Upper lobe of left lung (tissue), 6 donors: Measurements from ENCODE around the gene ARFGAP2. TPM values are rescaled to one million over a fixed set of nuclear protein-coding genes. Genes with fewer than 3 reads are reported as not detected.
"Not testable (repeated sequence)": the region's sequence is repeated elsewhere in the genome, so short reads cannot be mapped to it uniquely, and the experiment has no call there.

Experiments used
- ATAC-seq, 2 donors: fragments of 200-7000 bp; cut with Tn5 transposase; one replicate each; pipeline ENCODE4 v1.9.1; 2022; ENCODE audit warnings: mild to moderate bottlenecking in 2 of 2, moderate library complexity in 2 of 2; ENCODE audit not compliant: low FRiP score in 2 of 2
- DNase-seq, 2 donors: peaks; one replicate each; pipeline ENCODE4 v3.0.0-alpha.2; 2019 to 2020
- H3K27ac ChIP-seq, 4 donors: fragments of 200-600 bp; sonication (generic); one replicate each; pipeline ENCODE4 v1.5.1; 2016 to 2019
- H3K27me3 ChIP-seq, 4 donors: fragments of 200-600 bp; sonication (generic); one replicate each; pipeline ENCODE4 v1.5.1; 2017 to 2019
- H3K36me3 ChIP-seq, 4 donors: fragments of 200-600 bp; sonication (generic); one replicate each; pipeline ENCODE4 v1.5.1; 2016 to 2019
- H3K4me1 ChIP-seq, 4 donors: fragments of 200-600 bp; sonication (generic); one replicate each; pipeline ENCODE4 v1.5.1; 2018 to 2019
- H3K4me3 ChIP-seq, 4 donors: fragments of 200-600 bp; sonication (generic); one replicate each; pipeline ENCODE4 v1.5.1; 2017 to 2019; ENCODE audit warnings: mild to moderate bottlenecking in 2 of 4, moderate library complexity in 1 of 4
- H3K9me3 ChIP-seq, 4 donors: fragments of 200-600 bp; sonication (generic); one replicate each; pipeline ENCODE4 v1.5.1; 2018 to 2019
- CTCF ChIP-seq, 6 experiments: fragments of 450-650 bp in 4 of 6; fragments of 200-600 bp in 2 of 6; sonication (generic) in 2 of 6; IDR thresholded peaks; one replicate each; pipeline ENCODE4 v1.5.1; 2016 to 2019; ENCODE audit warnings: antibody characterized with exemption in 6 of 6
- EP300 ChIP-seq, 4 donors: sonication (generic); formaldehyde crosslinking; IDR thresholded peaks; one replicate each; pipeline ENCODE4 v1.5.1; 2017; ENCODE audit warnings: antibody characterized with exemption in 4 of 4, control low read depth in 2 of 4
- POLR2A ChIP-seq, 4 donors: fragments of 450-650 bp; IDR thresholded peaks; one replicate each; pipeline ENCODE4 v1.5.1; 2016 to 2017; ENCODE audit warnings: antibody characterized with exemption in 4 of 4, mild to moderate bottlenecking in 2 of 4
- POLR2AphosphoS5 ChIP-seq, 2 donors: sonication (generic); formaldehyde crosslinking; IDR thresholded peaks; one replicate each; pipeline ENCODE4 v1.5.1; 2017; ENCODE audit warnings: antibody characterized with exemption in 2 of 2
- WGBS, 2 donors: methylation state at CpG; one replicate each; pipeline ENCODE4 v1.1.5; 2017 to 2018; 5-methylcytosine and 5-hydroxymethylcytosine counted together
- total RNA-seq, 6 donors: library from RNA; depleted of rRNA in 4 of 6; stranded (reverse); fragments of >200 nt in 4 of 6; gene quantifications; one replicate each; pipeline versions ENCODE4 v1.1.0 to v1.2.1, GENCODE V29; 2016 to 2021
- donor health status: DM: no; HTN: no; CAD: no; lungs with moderate emphysema.
- donor health status: DM: no; HTN: yes; CAD: no; lungs with severe emphysema.

Gene ARFGAP2
- total RNA-seq, 6 donors from 2014 or later: 93.6 to 257 (median 110) TPM

- Histone ChIP-seq H3K4me3 (no peak overlapping the region), H3K27ac (no peak overlapping the region), H3K36me3 (no peaks in the 10 kb centered on the region), H3K4me1 (no peaks in the 10 kb centered on the region), H3K27me3 (no peaks in the 10 kb centered on the region), H3K9me3 (no peaks in the 10 kb centered on the region)
- 89 to 92% methylated on average over 5 of the region's 5 CpGs for WGBS, 2 donors
- TF ChIP-seq CTCF (IDR thresholded peaks at IDR 0.05) (no peak), POLR2A (IDR thresholded peaks at IDR 0.05) (no peak), POLR2AphosphoS5 (IDR thresholded peaks at IDR 0.05) (no peak), EP300 (IDR thresholded peaks at IDR 0.05) (no peak)
- DNase-seq (no peak), ATAC-seq (no peak)
Observed at GRCh38 chr11:47208628-47209027, 31.9 kb upstream of the ARFGAP2 start.

- not testable (repeated sequence) for DNase-seq, H3K27me3 ChIP-seq, H3K36me3 ChIP-seq, H3K27ac ChIP-seq, H3K4me3 ChIP-seq, H3K9me3 ChIP-seq, ATAC-seq, H3K4me1 ChIP-seq
- 93% methylated on average over 13 of the region's 13 CpGs for WGBS, 2 donors
Observed at GRCh38 chr11:47208008-47208552, 31.4 kb upstream of the ARFGAP2 start.

GRCh38 chr11:47207459-47207858, 30.8 kb upstream of the ARFGAP2 start:
- Histone ChIP-seq H3K27me3 (no peaks in the 10 kb centered on the region), H3K27ac (no peak overlapping the region), H3K4me3 (no peak overlapping the region), H3K36me3 (no peaks in the 10 kb centered on the region), H3K9me3 (no peaks in the 10 kb centered on the region), H3K4me1 (no peaks in the 10 kb centered on the region)
- no peak for ATAC-seq
- TF ChIP-seq POLR2AphosphoS5 (IDR thresholded peaks at IDR 0.05) (no peak), CTCF (IDR thresholded peaks at IDR 0.05) (no peak), POLR2A (IDR thresholded peaks at IDR 0.05) (no peak)
- 82 to 84% methylated on average over 6 of the region's 6 CpGs for WGBS, 2 donors
- no peak for DNase-seq

GRCh38 chr11:47206577-47206976, 29.9 kb upstream of the ARFGAP2 start:
- not testable (repeated sequence) for H3K4me1 ChIP-seq, H3K27me3 ChIP-seq, H3K36me3 ChIP-seq, H3K27ac ChIP-seq, DNase-seq, H3K9me3 ChIP-seq, H3K4me3 ChIP-seq, ATAC-seq
- WGBS, 2 donors: 84 to 91% methylated on average over 5 of the region's 5 CpGs

GRCh38 chr11:47204637-47204989, 27.9 kb upstream of the ARFGAP2 start:
- no peak overlapping the region for H3K27ac ChIP-seq
- no peak overlapping the region for H3K4me3 ChIP-seq
- no peaks in the 10 kb centered on the region for H3K9me3 ChIP-seq
- H3K27me3 ChIP-seq: no peaks in the 10 kb centered on the region
- ATAC-seq: no peak
- no peak for DNase-seq
- H3K4me1 ChIP-seq: no peaks in the 10 kb centered on the region
- WGBS, 2 donors: 79 to 81% methylated on average over 2 of the region's 2 CpGs
- no peak for TF ChIP-seq POLR2A (IDR thresholded peaks at IDR 0.05)
- no peaks in the 10 kb centered on the region for H3K36me3 ChIP-seq

- WGBS, 2 donors: 76 to 81% methylated on average over 5 of the region's 5 CpGs
- TF ChIP-seq POLR2AphosphoS5 (IDR thresholded peaks at IDR 0.05): no peak
Observed at GRCh38 chr11:47202576-47202975, 25.9 kb upstream of the ARFGAP2 start.

GRCh38 chr11:47201015-47201414, 24.3 kb upstream of the ARFGAP2 start:
- no peaks in the 10 kb centered on the region for H3K36me3 ChIP-seq
- no peak overlapping the region for H3K27ac ChIP-seq
- no peaks in the 10 kb centered on the region for H3K27me3 ChIP-seq
- no peak for DNase-seq
- WGBS, 2 donors: 78 to 80% methylated on average over 4 of the region's 4 CpGs
- no peak overlapping the region for H3K4me3 ChIP-seq
- no peaks in the 10 kb centered on the region for H3K4me1 ChIP-seq
- H3K9me3 ChIP-seq: no peaks in the 10 kb centered on the region
- ATAC-seq: no peak
- TF ChIP-seq POLR2AphosphoS5 (IDR thresholded peaks at IDR 0.05): no peak
- TF ChIP-seq POLR2A (IDR thresholded peaks at IDR 0.05): no peak
- no peak for TF ChIP-seq EP300 (IDR thresholded peaks at IDR 0.05)
- no peak for TF ChIP-seq CTCF (IDR thresholded peaks at IDR 0.05)

More at GRCh38 chr11:47202576-47202975, 25.9 kb upstream of the ARFGAP2 start:
- no peaks in the 10 kb centered on the region for H3K36me3 ChIP-seq
- H3K9me3 ChIP-seq: no peaks in the 10 kb centered on the region
- no peaks in the 10 kb centered on the region for H3K27me3 ChIP-seq
- no peaks in the 10 kb centered on the region for H3K4me1 ChIP-seq
- no peak overlapping the region for H3K27ac ChIP-seq
- no peak overlapping the region for H3K4me3 ChIP-seq
- DNase-seq: no peak
- no peak for ATAC-seq

- WGBS, 2 donors: 90 to 96% methylated on average over 9 of the region's 9 CpGs
- ATAC-seq, H3K4me3 ChIP-seq, H3K9me3 ChIP-seq, H3K27me3 ChIP-seq, H3K27ac ChIP-seq, H3K4me1 ChIP-seq, H3K36me3 ChIP-seq: not testable (repeated sequence)
- DNase-seq: peak in 1 of 2 donors; percentile 52
Observed at GRCh38 chr11:47198161-47198560, 21.5 kb upstream of the ARFGAP2 start.
